ENCODE measurements around the gene ARHGEF16. TPM values are rescaled to one million over a fixed set of nuclear protein-coding genes. Genes with fewer than 3 reads are reported as not detected.

The ARHGEF16 gene
- total RNA-seq, 1 donor from 2014 or later: 11.3 TPM

- no peak overlapping the region for H3K27ac Mint-ChIP-seq (ENCODE audit: unreplicated experiment)
- no peaks in the 10 kb centered on the region for H3K36me3 Mint-ChIP-seq (ENCODE audit: low read depth)
- no peaks in the 10 kb centered on the region for H3K9me3 Mint-ChIP-seq
- peaks cover 4% of the 10 kb centered on the region for H3K27me3 Mint-ChIP-seq (ENCODE audit: low read depth)
- no peak for TF ChIP-seq CTCF (conservative IDR thresholded peaks at IDR 0.05)
- no peak overlapping the region for H3K4me3 Mint-ChIP-seq
- H3K4me1 Mint-ChIP-seq: peaks cover 13% of the 10 kb centered on the region
- no peak for DNase-seq (ENCODE audit: low read depth, low spot score)
Measured at GRCh38 chr1:3425486-3426215, 28.8 kb upstream of the ARHGEF16 start.

- no peaks in the 10 kb centered on the region for H3K9me3 Mint-ChIP-seq
- H3K36me3 Mint-ChIP-seq (ENCODE audit: low read depth): no peaks in the 10 kb centered on the region
- DNase-seq (ENCODE audit: low read depth, low spot score): no peak
- peaks cover 4% of the 10 kb centered on the region for H3K27me3 Mint-ChIP-seq (ENCODE audit: low read depth)
- no peak for TF ChIP-seq CTCF (conservative IDR thresholded peaks at IDR 0.05)
- H3K4me3 Mint-ChIP-seq: no peak overlapping the region
- no peak overlapping the region for H3K27ac Mint-ChIP-seq (ENCODE audit: unreplicated experiment)
- peaks cover 17% of the 10 kb centered on the region for H3K4me1 Mint-ChIP-seq
Measured at GRCh38 chr1:3426956-3427535, 27.4 kb upstream of the ARHGEF16 start.

- Mint-ChIP-seq H3K4me1 (peaks cover 18% of the 10 kb centered on the region), H3K27ac (ENCODE audit: unreplicated experiment) (no peak overlapping the region), H3K27me3 (ENCODE audit: low read depth) (peaks cover 4% of the 10 kb centered on the region), H3K9me3 (no peaks in the 10 kb centered on the region), H3K4me3 (no peak overlapping the region), H3K36me3 (ENCODE audit: low read depth) (no peaks in the 10 kb centered on the region)
- TF ChIP-seq CTCF (conservative IDR thresholded peaks at IDR 0.05): no peak
- no peak for DNase-seq (ENCODE audit: low read depth, low spot score)
Measured at GRCh38 chr1:3427711-3428704, 26.5 kb upstream of the ARHGEF16 start.

- no peak for TF ChIP-seq CTCF (conservative IDR thresholded peaks at IDR 0.05)
- no peak for DNase-seq (ENCODE audit: low read depth, low spot score)
- no peaks in the 10 kb centered on the region for H3K9me3 Mint-ChIP-seq
- peaks cover 4% of the 10 kb centered on the region for H3K27me3 Mint-ChIP-seq (ENCODE audit: low read depth)
- H3K4me3 Mint-ChIP-seq: no peak overlapping the region
- peaks cover 18% of the 10 kb centered on the region for H3K4me1 Mint-ChIP-seq
- H3K27ac Mint-ChIP-seq (ENCODE audit: unreplicated experiment): peak overlapping the region; percentile 50
- H3K36me3 Mint-ChIP-seq (ENCODE audit: low read depth): no peaks in the 10 kb centered on the region
Measured at GRCh38 chr1:3428899-3429298, 25.6 kb upstream of the ARHGEF16 start.

- no peak for TF ChIP-seq CTCF (conservative IDR thresholded peaks at IDR 0.05)
- H3K27ac Mint-ChIP-seq (ENCODE audit: unreplicated experiment): no peak overlapping the region
- no peaks in the 10 kb centered on the region for H3K36me3 Mint-ChIP-seq (ENCODE audit: low read depth)
- no peak overlapping the region for H3K4me3 Mint-ChIP-seq
- no peaks in the 10 kb centered on the region for H3K9me3 Mint-ChIP-seq
- no peak for DNase-seq (ENCODE audit: low read depth, low spot score)
- H3K27me3 Mint-ChIP-seq (ENCODE audit: low read depth): peaks cover under 1% of the 10 kb centered on the region
- peaks cover 14% of the 10 kb centered on the region for H3K4me1 Mint-ChIP-seq
Measured at GRCh38 chr1:3429320-3429719, 25.1 kb upstream of the ARHGEF16 start.
